ENCODE results near the gene CTDSP2.
"Not testable (repeated sequence)": the region's sequence is repeated elsewhere in the genome, so short reads cannot be mapped to it uniquely, and the experiment has no call there.

DNA sequence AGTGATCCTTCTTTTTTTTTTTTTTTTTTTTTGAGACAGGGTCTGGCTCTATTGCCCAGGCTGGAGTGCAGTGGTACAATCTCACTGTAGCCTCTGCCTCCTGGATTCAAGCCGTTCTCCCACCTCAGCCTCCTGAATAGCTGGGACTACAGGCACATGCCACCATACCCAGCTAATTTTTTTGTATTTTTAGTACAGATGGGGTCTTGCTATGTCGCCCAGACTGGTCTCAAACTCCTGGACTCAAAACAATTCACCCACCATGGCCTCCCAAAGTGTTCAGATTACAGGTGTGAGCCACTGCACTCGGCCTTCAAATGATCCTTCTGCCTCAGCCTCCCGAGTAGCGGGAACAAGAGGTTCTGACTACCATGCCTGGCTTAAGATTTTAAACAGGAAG, 14.4 kb upstream of the CTDSP2 start:
- TF ChIP-seq POLR2A (IDR thresholded peaks at IDR 0.05; ENCODE audit: borderline replicate concordance, extremely low read depth, insufficient read depth, insufficient read length); POLR2AphosphoS5 (IDR thresholded peaks at IDR 0.05; ENCODE audit: low read depth, low read length); JUND (IDR thresholded peaks at IDR 0.05); EGR1 (IDR thresholded peaks at IDR 0.05; ENCODE audit: low read depth); EZH2 (IDR thresholded peaks at IDR 0.05); SP1 (IDR thresholded peaks at IDR 0.05; ENCODE audit: low read depth); EZH2phosphoT487 (IDR thresholded peaks at IDR 0.05; ENCODE audit: borderline replicate concordance); ZNF274 (IDR thresholded peaks at IDR 0.05; ENCODE audit: low read depth, low read length): not testable (repeated sequence)
- TF ChIP-seq, protein P1, sequence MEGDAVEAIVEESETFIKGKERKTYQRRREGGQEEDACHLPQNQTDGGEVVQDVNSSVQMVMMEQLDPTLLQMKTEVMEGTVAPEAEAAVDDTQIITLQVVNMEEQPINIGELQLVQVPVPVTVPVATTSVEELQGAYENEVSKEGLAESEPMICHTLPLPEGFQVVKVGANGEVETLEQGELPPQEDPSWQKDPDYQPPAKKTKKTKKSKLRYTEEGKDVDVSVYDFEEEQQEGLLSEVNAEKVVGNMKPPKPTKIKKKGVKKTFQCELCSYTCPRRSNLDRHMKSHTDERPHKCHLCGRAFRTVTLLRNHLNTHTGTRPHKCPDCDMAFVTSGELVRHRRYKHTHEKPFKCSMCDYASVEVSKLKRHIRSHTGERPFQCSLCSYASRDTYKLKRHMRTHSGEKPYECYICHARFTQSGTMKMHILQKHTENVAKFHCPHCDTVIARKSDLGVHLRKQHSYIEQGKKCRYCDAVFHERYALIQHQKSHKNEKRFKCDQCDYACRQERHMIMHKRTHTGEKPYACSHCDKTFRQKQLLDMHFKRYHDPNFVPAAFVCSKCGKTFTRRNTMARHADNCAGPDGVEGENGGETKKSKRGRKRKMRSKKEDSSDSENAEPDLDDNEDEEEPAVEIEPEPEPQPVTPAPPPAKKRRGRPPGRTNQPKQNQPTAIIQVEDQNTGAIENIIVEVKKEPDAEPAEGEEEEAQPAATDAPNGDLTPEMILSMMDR (IDR thresholded peaks at IDR 0.05 in 2 of 3, conservative IDR thresholded peaks at IDR 0.05 in 1 of 3; ENCODE audit: borderline replicate concordance in 1 of 3, insufficient read depth in 1 of 3, low read depth in 2 of 3, low read length in 2 of 3) = not testable (repeated sequence)

Data from HCT116 (cell line).